Activated naive CD4-positive, alpha-beta T cell (primary cell): ENCODE results near the gene TLL2.

Experiments used
- DNase-seq, 4 experiments: peaks; one replicate each; lab custom pipeline; 2025; lab: John Stamatoyannopoulos, UW

Gene TLL2

DNA sequence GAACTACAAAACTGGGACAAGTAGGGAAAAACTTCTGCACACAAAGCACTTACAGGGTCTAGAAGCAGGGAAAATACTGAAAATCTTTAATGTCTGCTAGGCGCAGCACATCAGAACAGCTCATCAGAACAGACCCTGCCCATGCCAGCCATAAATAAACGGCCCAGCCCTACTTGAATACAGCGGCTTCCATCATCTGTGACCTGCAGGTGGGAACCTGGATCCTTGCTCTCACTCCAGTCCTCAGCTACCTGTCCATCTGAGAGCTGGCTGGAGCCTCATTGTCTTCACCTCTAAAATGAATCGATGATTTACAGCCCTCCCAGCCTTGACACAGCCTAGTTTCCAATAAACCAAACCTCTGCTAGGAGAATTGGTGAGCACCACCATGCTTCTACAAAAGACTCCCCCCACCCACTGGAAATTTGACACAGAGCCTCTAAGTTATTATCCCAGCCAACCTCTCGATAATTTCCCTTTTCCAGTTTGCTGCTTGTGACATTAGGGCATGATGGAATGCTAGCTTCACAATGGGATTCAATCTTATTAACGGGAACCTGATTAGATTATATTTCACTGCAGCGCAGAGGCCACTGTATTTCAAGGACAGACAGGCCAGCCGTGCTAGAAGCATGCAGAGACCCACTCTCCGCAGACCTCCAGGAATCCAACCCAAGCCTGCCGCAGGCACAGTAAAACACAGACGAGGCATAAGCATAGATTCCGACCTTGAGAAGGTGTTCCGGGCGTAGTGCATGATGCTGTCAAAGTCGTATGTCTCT lies 93.3 kb downstream of the TLL2 start:
- no peak for DNase-seq

DNA sequence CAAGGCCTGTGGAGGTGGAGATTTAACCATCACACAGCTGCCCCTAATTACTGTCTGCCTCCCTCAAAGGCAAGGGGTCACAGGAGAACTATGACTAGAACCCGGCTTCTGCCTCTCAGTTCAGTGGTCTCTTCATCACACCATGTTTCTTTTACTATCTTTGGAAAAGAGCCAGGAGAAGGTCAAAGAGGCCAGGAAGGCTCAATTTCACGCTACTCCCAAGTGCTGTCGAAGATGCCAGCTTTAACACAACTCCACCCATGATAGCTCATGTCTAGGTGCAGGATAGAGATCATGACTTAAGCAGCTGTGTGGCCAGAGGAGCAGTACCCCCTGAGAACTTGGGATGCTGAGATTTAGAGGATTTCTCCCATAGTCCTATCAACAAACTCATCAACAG lies 94.4 kb downstream of the TLL2 start:
- DNase-seq, result no peak

DNA sequence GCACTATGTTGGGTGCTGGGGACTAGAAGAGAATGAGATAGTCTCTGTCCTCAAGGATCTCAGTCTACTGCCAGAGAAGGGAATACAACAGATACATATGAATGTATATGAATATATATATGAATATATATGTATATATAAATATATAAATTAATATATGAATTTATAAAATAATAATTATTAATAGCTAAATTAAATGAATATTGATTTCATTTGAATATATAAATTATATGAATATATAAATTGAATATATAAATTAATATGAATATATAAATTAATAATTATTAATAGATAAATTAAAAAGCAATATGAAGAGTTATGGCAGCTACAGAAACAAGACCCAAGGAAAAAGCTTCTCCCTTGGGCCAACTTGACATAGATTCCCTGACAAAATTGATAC lies 95.1 kb downstream of the TLL2 start:
- DNase-seq, result no peak

DNA sequence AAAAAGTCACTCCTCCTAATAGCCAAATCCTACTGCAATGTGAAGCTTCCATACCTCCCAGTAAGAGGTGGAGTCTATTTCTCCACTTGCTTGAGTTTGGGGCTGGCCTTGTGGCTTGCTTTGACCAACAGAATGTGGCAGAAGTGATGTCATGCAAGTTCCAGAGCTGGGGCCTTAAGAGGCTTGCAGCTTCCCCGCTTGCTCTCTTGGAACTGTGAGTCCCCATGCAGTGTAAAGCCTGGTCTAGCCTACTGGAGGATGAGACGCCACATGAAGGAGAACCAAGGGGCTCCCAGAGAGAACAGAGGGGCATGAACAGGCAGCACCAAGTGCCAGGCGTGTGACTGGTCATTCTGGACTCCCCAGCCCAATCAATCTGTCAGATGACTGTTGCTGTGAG lies 96.3 kb downstream of the TLL2 start:
- DNase-seq, result no peak

DNA sequence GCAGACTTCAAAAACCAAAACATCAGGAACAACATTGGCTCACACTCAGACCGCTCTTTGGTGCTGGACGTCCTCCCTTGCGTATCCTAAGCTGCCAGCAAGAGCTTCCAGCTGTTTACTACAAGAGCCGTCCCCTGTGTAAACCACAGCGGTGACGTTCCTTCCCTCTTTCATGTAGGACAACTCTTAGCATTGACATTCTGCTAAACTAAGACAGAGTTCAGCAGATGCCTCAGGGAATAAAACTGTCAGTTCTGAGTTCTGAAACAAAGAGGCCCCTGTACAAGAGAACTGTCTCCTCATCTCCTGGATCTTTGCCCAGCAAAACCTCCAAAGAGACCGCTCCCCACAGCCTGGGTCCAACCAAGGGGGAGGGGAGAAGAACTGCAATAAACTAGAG lies 97.1 kb downstream of the TLL2 start:
- DNase-seq, result no peak

DNA sequence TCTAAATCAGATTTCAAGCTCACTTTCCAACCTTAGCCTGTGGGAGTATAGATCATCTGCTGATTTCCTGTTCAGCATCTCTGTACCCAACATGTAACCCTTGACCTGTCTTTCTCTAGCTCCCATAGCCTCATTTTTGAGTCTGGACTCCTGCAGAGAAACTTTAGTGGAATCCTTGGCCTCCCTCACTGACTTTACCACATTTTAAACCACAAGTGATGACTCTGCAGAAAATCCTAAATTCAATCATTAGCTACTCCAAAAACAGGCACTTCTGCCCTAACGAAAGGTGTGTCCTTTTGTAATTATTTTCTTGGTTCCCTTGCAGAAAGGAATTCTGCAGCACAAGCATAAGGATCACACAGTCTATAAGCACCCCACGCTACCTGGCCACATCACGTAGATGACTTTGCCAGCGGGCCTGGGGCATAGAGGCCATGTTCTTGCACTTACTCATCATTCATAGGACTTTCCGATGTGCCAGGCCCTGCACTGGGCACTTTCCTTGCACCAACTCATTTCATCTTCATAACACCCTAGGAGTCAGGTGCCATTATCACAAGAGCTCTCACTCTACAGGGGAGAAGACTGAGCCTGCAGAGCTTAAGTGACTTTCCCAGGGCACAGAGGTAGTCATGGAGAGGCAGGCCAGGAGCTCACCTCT lies 97.7 kb downstream of the TLL2 start:
- DNase-seq, result no peak

DNA sequence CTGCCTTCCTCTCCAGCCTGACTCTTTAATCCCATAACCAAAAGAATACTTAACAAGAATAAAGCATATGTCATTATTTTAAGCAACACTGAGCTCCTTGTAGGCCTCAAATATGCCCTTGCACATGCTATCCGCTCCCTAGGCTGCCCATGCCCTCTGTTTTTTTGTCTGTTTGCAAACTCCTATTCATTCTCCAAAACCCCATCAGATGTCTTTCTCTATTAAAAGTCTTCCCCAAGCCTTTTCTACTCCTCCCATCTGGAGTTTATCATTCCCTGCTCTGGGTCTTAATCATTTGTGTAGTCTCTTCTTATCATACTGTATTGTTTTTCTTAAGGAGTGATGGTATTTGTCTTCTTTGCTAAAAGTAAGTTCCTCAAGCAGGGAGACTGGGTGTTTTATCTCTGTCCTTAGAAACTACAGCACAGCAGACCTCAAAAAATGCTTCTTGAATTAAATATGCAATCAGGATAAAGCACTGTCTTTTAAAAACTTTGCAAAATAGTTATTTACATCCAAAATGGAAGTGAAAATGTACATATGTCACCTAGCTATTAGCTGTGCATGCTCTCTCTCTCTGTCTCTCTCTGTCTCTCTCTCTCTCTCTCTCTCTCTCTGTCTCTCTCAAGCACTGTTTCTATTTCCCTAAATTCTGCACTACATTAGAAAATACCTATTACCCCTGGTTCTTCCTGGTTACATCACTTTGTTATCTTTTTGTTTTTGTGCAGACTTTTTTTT lies 98.4 kb downstream of the TLL2 start:
- no peak for DNase-seq

DNA sequence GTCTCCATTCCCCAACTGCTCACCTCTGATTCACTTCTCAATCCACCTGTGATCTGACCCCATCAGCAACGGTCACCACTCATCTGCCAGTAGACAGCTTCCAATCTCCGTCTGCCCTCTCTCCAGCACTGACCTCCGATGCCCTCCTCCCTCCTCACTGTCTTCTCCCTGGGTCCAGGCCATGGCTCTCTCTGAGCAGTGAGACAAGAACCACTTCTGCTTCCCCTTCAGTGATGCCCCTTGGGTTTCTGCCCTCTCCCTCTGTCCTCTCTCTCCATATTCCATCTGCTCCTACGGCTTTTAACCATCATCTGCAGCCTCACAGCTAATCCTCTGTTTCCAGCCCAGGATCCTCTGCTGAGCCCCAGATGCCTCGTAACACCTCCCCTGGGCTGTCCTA lies 99.4 kb downstream of the TLL2 start:
- no peak for DNase-seq

DNA sequence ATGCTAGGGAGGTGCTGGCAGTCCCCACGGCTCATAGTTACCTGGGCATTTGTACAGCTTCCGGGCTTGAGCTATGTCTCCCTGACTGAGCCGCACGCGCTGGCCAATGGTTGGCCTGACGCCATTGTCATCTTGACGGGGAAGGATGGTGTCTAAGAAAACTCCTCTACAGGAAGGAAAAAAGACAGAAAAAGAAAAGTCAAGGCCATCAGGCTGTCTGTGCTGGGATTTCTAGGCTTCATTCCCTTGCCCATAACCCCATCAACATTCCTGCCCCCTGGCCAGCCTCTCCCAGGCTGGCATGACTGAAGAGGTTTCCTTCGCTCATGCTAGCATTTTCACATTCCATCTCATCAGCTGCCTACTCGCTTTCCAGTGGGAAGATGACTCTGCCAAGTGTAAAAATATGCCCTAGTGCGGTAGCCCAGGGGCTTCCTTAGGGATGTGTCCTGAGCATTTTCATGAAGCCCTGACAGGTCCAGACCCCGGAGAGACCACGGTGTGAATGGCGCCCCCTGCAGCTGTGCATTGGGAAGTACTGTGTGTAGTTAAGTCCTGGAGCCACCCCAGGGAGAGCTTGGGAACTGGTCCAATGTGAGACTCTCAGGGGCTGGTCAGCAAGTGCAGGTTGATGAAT lies 100.5 kb downstream of the TLL2 start:
- no peak for DNase-seq

DNA sequence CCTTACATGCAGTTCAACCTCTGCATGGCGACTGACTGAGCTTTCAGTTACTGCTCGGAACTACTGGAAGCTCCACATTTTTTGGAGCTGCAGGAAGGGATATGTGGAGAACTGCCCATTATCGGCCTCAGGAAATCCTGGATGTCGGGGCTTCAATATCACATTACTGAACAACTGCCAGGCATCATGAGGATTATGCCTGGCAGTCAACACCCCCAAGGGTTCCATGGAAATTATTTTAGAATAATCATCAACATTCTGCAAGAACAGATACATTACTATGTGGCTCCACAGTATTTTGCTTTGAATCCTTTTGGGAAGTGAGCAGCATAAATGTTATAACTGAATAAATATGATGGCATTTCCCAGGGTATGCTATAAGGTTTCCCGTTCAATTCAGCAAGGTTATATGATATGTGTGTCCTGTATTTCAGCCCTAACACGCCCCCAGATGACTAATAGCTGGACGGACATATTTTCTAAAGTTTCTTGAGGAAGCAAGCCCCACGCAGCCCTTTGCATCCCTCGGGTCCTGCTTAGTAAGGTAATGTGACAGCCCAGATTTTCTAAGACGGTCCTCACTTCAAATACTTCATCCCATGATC lies 101.9 kb downstream of the TLL2 start:
- no peak for DNase-seq

DNA sequence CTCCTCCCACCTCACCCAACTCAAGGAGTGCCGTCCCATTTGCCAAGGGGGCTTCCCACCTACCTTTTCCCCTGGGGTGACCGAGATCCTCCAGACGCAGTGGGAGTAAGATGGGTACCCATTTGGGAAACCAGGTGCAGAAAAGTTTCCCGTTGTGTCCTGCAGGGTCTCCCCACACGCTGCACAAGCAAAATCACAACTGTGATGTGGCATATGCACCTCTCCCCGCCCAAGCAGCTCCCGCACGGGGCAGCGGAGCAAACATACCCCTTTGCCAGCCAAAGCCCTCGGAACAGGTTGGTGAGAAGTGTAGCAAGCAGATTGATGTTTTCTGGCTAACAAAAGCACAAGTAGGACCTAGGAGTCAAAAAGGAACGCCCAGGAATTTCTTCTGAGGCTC lies 103.4 kb downstream of the TLL2 start:
- DNase-seq, result no peak

DNA sequence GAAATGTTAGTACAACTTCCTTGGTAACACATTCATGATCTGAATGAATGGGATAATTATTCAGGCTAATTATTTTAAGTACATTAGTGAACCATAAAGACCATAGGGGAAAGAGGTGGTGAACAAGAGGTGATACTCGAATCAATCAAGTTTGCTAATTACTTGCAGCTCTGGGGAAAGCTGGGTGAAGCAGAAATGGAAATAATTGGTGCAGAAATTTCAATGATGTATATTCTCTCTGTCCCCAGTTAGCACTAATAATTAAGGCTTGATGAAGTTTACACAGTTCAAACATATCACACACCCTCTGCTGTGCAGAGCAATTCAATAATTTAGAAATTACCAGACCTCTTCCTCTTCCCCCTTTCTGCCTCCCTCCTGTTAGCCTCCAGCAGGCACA lies 105.5 kb downstream of the TLL2 start:
- DNase-seq, result no peak

DNA sequence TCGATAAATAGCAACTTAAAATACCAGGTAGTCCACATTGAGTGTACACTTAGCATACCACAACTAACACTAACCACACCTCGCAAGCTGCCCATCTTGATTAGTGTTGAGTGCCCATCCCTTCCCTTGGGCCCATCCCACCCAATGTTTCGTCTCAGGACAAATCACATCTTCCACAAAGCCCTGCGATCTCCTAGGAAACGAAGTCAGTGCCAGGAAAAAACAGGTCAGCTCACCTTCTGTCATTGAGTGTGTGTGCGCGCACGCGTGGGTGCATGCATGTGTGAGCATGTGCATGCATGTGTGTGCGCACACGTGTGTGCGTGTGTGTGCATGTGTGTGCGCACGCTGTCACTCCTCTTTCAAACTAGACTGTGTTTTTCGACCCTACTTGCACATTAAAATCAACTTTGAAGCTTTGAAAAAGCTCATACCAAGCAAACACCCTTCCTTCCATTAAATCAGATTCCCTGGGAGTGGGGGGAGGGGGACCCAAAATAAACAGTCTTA lies 106.1 kb downstream of the TLL2 start:
- DNase-seq, result no peak

DNA sequence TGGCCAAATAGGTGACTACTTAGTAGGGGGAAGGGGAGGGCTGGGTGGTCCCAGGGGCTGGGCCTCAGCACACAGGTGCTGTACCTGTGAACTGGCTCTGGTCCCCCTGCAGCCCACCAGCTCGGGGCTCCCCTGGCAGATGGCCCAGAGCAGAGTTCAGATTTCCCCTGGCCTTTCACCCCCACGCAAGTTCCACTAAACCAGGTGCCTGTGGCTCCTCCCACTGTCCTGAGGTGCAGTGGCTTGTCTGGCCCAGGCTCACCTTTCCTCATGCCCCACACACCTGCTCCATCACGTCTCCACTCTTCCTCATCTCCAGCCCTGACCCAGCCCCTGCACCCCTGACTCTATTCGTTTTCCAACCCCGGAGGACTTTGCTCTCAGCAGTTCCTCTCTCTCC lies 107.6 kb downstream of the TLL2 start:
- DNase-seq, result no peak

DNA sequence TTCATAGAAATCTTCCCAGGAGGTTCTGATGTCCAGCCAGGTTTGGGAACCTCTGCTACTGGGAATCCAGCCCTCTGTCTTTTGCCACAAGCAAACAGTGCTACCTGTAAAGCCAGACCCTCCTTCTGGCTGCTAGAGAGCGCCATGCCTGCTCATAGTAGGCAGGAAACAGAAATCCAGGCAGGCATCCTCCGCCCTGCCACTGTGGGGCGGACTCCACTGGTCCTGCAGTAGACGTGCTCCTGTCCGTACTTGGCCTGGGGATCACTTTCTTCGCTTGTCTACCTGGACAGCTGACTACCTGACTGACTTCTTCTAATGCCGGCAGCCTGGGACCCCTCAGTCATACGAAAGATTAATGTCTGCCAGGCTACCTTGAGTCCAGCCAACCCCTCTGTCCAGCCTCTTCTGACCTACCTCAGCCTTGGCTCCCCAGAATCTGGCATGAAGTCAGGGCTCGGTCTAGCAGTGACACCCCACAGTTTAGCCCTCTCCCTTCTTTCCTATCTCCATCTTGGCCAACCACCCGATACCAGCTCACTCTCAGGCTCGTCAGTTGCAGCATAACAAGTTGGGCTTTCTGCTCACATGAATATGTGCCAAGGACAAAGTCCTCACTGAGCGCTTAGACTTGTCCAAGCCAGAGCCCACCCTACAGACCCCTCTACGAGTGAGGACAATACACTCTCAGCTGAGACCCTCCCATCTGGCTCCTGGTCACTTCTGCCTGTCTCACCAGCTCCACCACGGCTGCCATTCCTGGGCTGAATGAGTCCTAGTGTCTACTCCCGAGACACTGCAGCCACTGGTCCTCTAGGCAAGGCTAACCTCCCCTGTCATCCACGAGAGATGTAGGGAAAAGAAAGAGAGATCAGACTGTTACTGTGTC lies 111.1 kb downstream of the TLL2 start:
- no peak for DNase-seq

DNA sequence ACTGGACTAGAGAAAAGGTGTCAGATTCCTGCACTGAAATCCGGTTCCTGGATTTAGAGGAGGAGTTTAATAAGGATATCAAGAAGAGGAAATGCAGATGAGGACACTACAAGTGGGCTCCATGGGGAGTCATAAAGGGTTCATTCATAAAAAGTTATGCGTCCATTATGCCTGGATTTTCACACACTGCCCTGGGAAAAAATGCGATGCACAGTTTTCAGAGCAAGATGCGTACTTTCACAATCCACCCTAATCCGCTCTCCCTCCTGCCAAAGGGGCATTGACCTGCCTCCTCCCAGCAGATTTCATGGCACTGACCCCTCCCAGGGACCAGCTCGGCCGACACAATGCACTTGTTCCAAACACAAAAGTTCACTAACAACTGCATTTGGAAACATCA lies 112.7 kb downstream of the TLL2 start:
- no peak for DNase-seq

DNA sequence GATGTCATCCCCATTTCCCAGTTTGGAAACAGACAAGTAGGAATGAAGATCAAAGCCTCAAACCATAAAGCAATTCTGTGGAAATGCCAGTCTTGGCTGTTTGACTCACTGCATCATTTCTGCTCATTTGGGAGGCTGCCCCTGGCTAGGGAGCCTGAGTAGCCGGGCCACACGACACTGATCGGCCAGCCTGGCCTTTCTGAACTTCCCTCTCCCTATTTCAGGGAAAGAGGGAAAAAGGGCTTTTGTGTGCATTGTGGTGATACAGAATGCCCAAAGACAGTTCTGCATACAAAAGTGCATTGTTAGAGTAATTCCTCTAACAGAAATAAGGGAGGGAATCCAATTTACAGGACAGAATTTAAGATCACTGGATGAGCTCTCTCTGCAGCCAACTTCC lies 113.3 kb downstream of the TLL2 start:
- no peak for DNase-seq

DNA sequence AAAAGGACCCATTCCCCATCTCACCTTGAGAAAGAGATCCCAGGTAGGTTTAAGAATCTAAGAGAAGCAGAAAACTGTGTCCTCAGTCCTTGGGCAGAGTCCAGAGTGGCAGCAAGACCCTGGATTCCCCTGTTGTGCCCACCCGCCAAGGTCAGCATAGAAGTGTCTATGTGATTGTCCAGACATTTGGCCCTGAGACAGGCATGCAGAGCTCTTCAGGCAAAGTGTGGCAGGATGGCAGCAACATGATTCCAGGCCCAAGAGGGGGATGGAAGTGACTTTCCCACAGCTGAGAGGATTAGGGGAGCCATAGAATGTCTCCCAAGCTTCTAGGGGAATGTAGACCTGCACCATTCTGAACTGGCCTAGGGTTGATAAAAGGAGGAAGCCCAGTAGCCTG lies 115.8 kb downstream of the TLL2 start:
- DNase-seq, result no peak

DNA sequence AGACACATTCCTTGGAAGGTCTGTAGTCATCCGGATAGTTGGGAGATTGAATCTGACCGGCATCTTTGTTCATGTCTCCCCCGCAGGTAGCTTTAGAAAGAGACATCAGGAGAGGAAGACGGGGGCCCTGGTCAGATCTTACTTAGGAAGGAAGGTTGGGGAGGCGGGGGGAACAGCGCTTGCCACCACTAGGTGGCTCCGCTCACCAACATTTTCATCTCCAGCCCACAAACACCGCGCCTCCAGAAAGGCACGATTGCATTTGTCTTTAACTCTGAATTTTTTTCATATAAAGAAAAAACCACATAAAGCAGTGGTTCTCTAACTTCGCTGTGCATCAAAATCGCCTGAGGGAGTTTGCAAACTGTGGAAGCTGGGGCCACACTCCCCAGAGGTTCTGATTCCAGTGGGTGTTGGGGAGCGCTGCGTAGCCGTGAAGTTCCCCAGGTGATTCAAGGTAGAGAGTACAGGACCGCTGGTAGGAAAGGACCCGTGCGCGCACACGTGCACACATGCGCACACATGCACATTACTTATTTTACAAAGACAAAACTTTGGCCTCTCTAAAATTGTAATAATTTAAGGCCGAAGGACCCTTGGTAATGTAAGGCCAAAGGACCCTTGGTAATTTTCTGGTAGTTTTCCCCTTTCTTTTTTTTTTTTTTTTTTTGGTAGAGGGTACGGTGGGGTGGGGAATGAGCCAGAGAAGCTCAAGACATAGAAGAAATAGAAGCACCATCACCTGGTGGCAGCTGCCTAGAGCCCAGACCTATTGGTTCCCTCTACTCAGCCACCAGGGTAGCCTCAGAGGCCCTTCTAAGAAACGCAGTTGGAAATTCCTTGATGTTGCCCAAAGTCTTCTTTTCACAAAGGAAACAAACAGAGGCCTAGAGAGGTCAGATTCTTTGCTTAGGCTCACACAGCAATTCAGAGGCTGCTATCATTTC lies 117.5 kb downstream of the TLL2 start:
- peak in 3 of 4 experiments; percentile 11 to 42 (median 11) for DNase-seq

DNA sequence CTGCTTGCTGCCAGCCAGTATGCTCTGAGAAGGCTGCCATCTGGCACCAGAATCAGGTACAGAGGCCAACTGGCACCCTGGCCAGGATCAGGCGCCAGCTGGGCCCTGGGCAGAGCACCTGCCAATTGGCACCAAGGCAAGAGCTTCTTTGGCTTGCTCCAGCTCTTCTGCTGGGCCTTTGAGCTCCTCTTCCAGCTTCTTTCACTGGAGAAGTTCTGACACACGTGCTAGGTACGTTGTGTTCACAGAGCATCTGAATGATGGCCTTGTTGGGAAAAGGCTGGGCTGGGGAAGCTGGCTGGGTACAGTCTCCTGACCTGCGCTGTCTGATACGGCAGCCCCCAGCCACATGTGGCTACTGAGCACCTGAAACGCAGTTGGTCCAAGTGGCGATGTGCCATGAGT lies 123.3 kb downstream of the TLL2 start:
- DNase-seq, result no peak
